C4-2B (cell line): ENCODE measurements around the gene HPS3.

Source experiments
- H3K27ac ChIP-seq: fragments of 450-650 bp; 2 replicates; pipeline ENCODE4 v1.5.1; 2017
- ZFX ChIP-seq: fragments of 450-650 bp; IDR thresholded peaks from 2 replicates; pipeline ENCODE4 v1.6.1; 2017
- TF ChIP-seq, protein P1 (sequence below): fragments of 450-650 bp; conservative IDR thresholded peaks from 2 replicates; pipeline ENCODE4 v1.5.1; 2017; ENCODE audit warnings: mild to moderate bottlenecking

HPS3 gene

DNA sequence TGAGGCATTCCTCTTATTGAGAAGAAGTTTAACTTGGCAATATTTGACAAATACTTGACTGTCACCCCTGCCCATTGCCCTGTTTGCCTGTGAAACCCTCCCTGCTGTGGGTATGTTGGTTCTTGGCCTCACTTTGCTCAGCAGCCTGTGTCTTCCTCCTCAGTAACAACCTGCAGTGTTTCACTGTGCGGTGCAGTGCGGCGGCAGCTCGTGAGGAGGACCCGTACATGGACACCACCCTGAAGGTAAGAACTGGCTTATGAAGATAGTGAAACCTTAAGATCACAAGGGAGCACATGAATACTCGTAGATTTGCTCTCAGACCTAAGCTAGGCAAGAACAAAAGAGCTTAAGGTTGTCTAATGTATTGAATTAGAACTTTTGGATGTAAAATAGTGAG lies 21.0 kb downstream of the HPS3 start:
- H3K27ac ChIP-seq = no peak overlapping the region
- TF ChIP-seq, protein P1, sequence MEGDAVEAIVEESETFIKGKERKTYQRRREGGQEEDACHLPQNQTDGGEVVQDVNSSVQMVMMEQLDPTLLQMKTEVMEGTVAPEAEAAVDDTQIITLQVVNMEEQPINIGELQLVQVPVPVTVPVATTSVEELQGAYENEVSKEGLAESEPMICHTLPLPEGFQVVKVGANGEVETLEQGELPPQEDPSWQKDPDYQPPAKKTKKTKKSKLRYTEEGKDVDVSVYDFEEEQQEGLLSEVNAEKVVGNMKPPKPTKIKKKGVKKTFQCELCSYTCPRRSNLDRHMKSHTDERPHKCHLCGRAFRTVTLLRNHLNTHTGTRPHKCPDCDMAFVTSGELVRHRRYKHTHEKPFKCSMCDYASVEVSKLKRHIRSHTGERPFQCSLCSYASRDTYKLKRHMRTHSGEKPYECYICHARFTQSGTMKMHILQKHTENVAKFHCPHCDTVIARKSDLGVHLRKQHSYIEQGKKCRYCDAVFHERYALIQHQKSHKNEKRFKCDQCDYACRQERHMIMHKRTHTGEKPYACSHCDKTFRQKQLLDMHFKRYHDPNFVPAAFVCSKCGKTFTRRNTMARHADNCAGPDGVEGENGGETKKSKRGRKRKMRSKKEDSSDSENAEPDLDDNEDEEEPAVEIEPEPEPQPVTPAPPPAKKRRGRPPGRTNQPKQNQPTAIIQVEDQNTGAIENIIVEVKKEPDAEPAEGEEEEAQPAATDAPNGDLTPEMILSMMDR = no peak
- no peak for TF ChIP-seq ZFX

DNA sequence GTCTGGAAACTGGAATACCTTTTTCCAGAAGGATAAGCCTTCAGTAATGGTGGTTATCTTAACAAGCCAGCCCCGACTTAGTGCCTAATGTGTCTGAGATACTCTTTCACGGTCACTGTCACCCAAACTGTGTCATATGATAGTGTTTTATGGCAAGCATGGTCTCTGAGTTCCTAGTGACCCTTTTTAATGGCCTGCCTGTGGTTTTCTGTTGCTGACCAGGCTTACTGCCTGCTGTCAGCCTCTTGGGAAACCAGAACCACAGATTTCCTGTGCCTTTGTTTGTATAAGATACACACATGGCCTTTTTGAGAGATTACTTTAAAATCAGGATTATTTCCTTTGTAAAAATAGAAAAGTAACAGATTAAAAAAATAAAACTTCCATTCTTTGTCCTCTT lies 22.4 kb downstream of the HPS3 start:
- no peak overlapping the region for H3K27ac ChIP-seq
- TF ChIP-seq ZFX = no peak
- TF ChIP-seq, protein P1 = no peak

DNA sequence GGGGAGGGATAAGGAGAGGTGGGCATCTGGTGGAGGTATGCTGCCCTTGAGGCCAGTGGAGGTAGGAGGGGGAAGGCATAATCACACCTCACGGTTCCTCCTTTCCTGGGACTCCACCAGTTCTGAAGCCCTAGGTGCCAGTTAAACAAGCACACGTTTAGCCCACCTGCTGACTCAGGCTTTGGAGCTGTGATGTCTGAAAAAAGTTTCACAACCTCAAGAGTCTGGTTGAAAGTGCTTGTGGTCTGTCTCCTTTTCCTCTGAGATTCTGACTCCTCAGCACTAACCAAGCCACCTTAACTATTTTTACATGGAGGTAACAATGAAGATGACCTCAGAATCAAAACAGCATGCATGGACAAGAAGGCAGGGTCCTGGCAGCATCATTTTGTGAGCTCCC lies 23.0 kb downstream of the HPS3 start:
- TF ChIP-seq, protein P1 = no peak
- no peak for TF ChIP-seq ZFX
- H3K27ac ChIP-seq = no peak overlapping the region

DNA sequence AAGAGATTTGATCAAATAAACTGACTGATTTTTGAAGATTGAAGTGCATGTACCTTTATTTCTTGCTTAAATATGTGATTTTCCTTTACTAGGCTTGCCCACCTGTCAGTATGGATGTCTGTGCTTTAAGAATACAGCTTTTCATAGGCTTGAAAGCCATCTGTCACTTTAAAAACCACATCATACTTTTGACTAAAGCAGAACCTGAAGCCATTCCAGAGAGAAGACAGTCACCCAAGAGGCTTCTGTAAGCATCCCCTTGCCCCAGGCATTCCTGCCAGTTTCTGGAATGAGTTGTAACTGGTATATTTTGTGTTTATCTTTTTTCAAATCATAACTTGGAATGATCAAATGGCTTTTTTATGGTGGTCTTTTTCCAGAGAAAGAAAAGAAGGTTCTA lies 24.0 kb downstream of the HPS3 start:
- TF ChIP-seq, protein P1 = no peak
- no peak for TF ChIP-seq ZFX
- no peak overlapping the region for H3K27ac ChIP-seq

DNA sequence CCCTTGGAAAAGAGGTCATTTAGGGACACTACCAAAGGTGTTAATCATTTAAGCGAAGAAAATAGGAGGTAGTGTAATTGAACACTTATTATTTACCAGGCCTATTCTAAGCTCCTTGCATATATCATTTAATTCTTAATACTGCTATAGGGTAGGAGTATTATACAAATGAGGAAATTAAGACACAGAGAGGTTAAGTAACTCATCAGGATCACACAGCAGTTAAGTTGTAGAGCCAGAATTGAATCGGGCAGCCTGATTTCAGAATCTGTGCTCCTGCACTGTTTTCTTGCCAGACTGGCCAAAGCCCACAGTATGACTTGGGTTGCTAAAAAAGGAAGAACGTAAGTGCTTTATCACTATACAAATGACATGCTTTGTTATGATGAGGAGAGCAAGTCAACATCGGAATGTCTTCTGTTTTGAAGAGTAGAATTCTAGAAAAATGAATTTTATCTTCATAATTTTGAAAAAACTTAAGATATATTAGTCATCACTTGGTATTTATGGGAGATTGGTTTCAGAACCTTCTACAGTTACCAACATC lies 31.4 kb downstream of the HPS3 start:
- TF ChIP-seq, protein P1 = no peak
- no peak for TF ChIP-seq ZFX
- H3K27ac ChIP-seq = no peak overlapping the region

DNA sequence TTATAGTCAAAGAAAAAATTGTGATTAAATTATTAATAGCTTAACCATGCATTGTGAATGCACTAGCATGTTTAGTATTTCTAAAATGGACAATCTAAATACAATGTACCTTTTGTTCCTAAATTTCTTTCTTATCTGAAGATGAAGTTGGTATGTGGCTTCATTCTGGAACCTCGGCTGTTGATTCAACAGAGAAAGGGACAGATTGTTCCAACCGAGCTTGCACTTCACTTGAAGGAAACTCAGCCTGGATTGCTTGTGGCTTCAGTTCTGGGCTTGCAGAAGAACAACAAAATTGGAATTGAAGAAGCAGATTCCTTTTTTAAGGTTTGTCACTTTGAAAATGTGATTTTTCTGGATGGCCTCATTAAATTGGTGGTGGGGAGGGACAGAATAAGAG lies 32.6 kb downstream of the HPS3 start:
- no peak overlapping the region for H3K27ac ChIP-seq
- TF ChIP-seq, protein P1 = no peak
- no peak for TF ChIP-seq ZFX

DNA sequence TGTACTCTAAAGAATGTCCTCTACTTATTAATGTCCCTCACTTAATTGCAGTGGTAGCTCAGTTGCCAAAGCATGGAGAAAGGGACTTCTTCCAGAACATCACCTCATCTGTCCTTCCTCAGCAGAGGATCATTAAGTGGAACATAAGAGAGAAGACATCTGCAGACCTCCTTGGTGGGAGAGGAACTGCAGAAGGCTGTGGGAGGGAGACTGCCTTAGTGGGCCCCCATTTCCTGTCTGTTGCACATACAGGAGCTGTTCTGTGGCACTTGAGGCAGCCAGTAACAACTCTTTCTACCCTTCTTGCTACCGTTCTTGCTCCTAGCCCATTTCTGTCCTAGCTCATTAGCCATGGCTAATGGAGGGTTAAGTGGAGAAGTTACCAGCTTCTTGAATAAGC lies 33.6 kb downstream of the HPS3 start:
- H3K27ac ChIP-seq = no peak overlapping the region
- TF ChIP-seq ZFX = no peak
- TF ChIP-seq, protein P1 = no peak
